Esophagus muscularis mucosa (tissue), 4 donors: Measurements from ENCODE around the gene CDC45.

ENCODE experiments used
- CTCF ChIP-seq, 3 experiments: fragments of 200-600 bp in 2 of 3; fragments of 450-650 bp in 1 of 3; sonication (generic) in 2 of 3; IDR thresholded peaks; one replicate each; pipeline ENCODE4 v1.5.1; 2017 to 2019; ENCODE audit warnings: antibody characterized with exemption in 3 of 3, mild to moderate bottlenecking in 2 of 3, moderate library complexity in 1 of 3
- EP300 ChIP-seq: sonication (generic); formaldehyde crosslinking; IDR thresholded peaks from one replicate; pipeline ENCODE4 v1.6.1; 2017; ENCODE audit warnings: antibody characterized with exemption
- POLR2AphosphoS5 ChIP-seq, 2 donors: sonication (generic); formaldehyde crosslinking; IDR thresholded peaks; one replicate each; pipeline ENCODE4 v1.6.1; 2017; ENCODE audit warnings: antibody characterized with exemption in 2 of 2

GRCh38 chr22:19476023-19476422 lies 3.7 kb upstream of the CDC45 start:
- TF ChIP-seq CTCF (IDR thresholded peaks at IDR 0.05), result no peak
- no peak for TF ChIP-seq POLR2AphosphoS5 (IDR thresholded peaks at IDR 0.05)
- no peak for TF ChIP-seq EP300
